ENCODE measurements around the gene PKHD1.
"Not testable (repeated sequence)": the region's sequence is repeated elsewhere in the genome, so short reads cannot be mapped to it uniquely, and the experiment has no call there.

PKHD1 gene

GRCh38 chr6:52041134-52041533, 46.3 kb downstream of the PKHD1 start:
- DNase-seq: no peak

GRCh38 chr6:52027699-52028098, 59.7 kb downstream of the PKHD1 start:
- DNase-seq: no peak

- DNase-seq: no peak
Observed at GRCh38 chr6:52024451-52025068, 62.9 kb downstream of the PKHD1 start.

- DNase-seq: no peak
Observed at GRCh38 chr6:52022675-52023074, 64.7 kb downstream of the PKHD1 start.

- DNase-seq: no peak
Observed at GRCh38 chr6:52020945-52021570, 66.4 kb downstream of the PKHD1 start.

GRCh38 chr6:52019881-52020280, 67.5 kb downstream of the PKHD1 start:
- no peak for DNase-seq

- no peak for DNase-seq
Observed at GRCh38 chr6:52019092-52019491, 68.3 kb downstream of the PKHD1 start.

GRCh38 chr6:52016915-52017748, 70.3 kb downstream of the PKHD1 start:
- no peak for DNase-seq

GRCh38 chr6:52015953-52016352, 71.5 kb downstream of the PKHD1 start:
- no peak for DNase-seq

- DNase-seq: no peak
Observed at GRCh38 chr6:52014391-52014790, 73.0 kb downstream of the PKHD1 start.

- DNase-seq: no peak
Observed at GRCh38 chr6:52013035-52013434, 74.4 kb downstream of the PKHD1 start.

- DNase-seq: no peak
Observed at GRCh38 chr6:52012582-52012981, 74.8 kb downstream of the PKHD1 start.

- DNase-seq: no peak
Observed at GRCh38 chr6:52010806-52011205, 76.6 kb downstream of the PKHD1 start.

- DNase-seq: no peak
Observed at GRCh38 chr6:52010145-52010544, 77.3 kb downstream of the PKHD1 start.

GRCh38 chr6:52009466-52010140, 77.8 kb downstream of the PKHD1 start:
- no peak for DNase-seq

- no peak for DNase-seq
Observed at GRCh38 chr6:52000064-52000463, 87.3 kb downstream of the PKHD1 start.

GRCh38 chr6:51996296-51996947, 91.0 kb downstream of the PKHD1 start:
- DNase-seq: no peak

GRCh38 chr6:51995214-51995755, 92.1 kb downstream of the PKHD1 start:
- DNase-seq: no peak

- no peak for DNase-seq
Observed at GRCh38 chr6:51992876-51993275, 94.5 kb downstream of the PKHD1 start.

GRCh38 chr6:51989789-51990188, 97.6 kb downstream of the PKHD1 start:
- no peak for DNase-seq

- no peak for DNase-seq
Observed at GRCh38 chr6:51986864-51987263, 100.5 kb downstream of the PKHD1 start.

GRCh38 chr6:51983564-51983963, 103.8 kb downstream of the PKHD1 start:
- no peak for DNase-seq

- DNase-seq: not testable (repeated sequence)
Observed at GRCh38 chr6:51982695-51983094, 104.7 kb downstream of the PKHD1 start.

All from T-helper 9 cell (primary cell).